ENCODE data around the gene NRCAM. TPM values are rescaled to one million over a fixed set of nuclear protein-coding genes. Genes with fewer than 3 reads are reported as not detected.

Gene NRCAM
- total RNA-seq, 1 donor from 2014 or later, result 33.2 TPM

DNA sequence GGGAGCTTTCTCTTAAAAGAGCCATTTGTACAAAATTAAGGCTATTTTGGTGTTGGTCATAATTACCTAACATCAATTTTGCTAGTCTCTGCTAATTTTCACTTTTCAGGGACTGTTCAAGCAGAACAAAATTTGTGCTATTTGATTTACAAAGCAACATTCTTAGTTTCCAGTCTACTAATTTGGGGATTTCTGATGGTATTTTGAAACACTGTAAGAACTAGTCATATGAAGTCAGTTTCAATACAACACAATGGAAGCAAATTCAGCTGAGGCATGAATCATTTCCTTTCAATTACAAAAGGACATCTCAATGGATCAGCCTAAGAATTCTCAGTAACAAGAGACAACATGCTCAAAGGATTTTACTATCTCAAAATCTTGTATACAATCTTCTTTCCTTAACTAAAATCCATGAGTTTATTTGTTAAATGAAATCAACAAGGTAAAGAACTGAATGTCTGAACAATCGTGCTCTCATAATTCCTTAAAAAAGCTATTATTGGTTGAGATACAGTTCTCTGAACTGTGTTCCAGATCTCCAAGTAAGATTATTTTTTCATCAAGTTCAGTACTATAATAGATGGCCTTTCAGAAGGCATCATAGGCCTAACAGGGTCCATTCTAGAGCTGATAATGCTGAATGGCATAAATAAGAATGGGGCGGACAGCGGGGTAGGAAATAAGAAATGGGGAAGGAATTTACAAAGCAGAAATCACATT, 144.6 kb downstream of the NRCAM start:
- Mint-ChIP-seq H3K36me3 (ENCODE audit: low read depth) (peaks cover 2% of the 10 kb centered on the region), H3K4me3 (no peak overlapping the region), H3K27me3 (ENCODE audit: low read depth) (no peaks in the 10 kb centered on the region), H3K27ac (ENCODE audit: unreplicated experiment) (no peak overlapping the region), H3K9me3 (no peaks in the 10 kb centered on the region), H3K4me1 (peaks cover 68% of the 10 kb centered on the region)
- no peak for DNase-seq (ENCODE audit: low read depth, low spot score)
- TF ChIP-seq, protein P1, sequence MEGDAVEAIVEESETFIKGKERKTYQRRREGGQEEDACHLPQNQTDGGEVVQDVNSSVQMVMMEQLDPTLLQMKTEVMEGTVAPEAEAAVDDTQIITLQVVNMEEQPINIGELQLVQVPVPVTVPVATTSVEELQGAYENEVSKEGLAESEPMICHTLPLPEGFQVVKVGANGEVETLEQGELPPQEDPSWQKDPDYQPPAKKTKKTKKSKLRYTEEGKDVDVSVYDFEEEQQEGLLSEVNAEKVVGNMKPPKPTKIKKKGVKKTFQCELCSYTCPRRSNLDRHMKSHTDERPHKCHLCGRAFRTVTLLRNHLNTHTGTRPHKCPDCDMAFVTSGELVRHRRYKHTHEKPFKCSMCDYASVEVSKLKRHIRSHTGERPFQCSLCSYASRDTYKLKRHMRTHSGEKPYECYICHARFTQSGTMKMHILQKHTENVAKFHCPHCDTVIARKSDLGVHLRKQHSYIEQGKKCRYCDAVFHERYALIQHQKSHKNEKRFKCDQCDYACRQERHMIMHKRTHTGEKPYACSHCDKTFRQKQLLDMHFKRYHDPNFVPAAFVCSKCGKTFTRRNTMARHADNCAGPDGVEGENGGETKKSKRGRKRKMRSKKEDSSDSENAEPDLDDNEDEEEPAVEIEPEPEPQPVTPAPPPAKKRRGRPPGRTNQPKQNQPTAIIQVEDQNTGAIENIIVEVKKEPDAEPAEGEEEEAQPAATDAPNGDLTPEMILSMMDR (conservative IDR thresholded peaks at IDR 0.05), result no peak

DNA sequence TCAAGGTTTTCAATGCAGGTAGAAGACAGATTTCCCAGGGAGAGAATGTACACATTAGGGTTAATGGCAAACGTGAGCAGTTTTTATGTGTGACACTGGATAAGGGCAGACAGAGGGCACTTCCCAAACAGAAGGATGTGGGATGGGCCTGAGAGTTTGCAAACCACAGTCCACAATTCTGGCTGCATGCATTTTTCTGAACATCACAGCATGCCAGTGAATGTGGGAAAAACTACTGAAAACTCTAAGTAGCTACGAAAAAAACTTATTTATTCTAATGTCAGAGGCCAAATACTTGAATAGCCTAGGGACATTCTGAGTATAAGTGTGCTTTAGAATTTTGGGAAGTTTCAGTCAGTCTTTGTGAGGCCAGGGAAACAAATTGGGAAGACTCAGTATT, 145.9 kb downstream of the NRCAM start:
- DNase-seq (ENCODE audit: low read depth, low spot score), result no peak
- Mint-ChIP-seq H3K27me3 (ENCODE audit: low read depth) (no peaks in the 10 kb centered on the region), H3K4me3 (no peak overlapping the region), H3K36me3 (ENCODE audit: low read depth) (no peaks in the 10 kb centered on the region), H3K27ac (ENCODE audit: unreplicated experiment) (peak overlapping the region; percentile 12), H3K4me1 (peaks cover 80% of the 10 kb centered on the region), H3K9me3 (no peaks in the 10 kb centered on the region)
- TF ChIP-seq, protein P1 (conservative IDR thresholded peaks at IDR 0.05), result no peak

DNA sequence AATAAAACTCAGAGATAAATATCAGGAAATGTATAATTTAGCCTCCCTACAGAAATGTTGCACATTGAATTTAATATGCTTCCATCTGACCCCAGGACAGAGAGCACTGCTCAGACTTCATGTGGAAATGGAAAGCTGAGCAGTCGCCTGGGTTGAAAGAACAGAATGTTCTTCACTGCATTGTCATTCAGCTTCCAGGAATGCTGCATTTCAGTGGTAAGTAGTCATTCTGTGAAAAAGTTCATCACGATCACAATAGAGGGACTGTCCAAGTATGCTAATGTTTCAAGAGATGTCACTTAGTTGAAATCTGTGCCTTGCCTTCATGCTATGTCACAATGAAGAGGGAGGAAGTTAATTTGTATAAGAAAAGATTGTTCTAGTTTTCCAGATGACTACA, 147.3 kb downstream of the NRCAM start:
- Mint-ChIP-seq H3K4me3 (peak overlapping the region; percentile 40), H3K27me3 (ENCODE audit: low read depth) (no peaks in the 10 kb centered on the region), H3K36me3 (ENCODE audit: low read depth) (no peaks in the 10 kb centered on the region), H3K9me3 (no peaks in the 10 kb centered on the region), H3K27ac (ENCODE audit: unreplicated experiment) (peak overlapping the region; percentile 64), H3K4me1 (peaks cover 82% of the 10 kb centered on the region)
- no peak for DNase-seq (ENCODE audit: low read depth, low spot score)
- TF ChIP-seq, protein P1 (conservative IDR thresholded peaks at IDR 0.05), result no peak

DNA sequence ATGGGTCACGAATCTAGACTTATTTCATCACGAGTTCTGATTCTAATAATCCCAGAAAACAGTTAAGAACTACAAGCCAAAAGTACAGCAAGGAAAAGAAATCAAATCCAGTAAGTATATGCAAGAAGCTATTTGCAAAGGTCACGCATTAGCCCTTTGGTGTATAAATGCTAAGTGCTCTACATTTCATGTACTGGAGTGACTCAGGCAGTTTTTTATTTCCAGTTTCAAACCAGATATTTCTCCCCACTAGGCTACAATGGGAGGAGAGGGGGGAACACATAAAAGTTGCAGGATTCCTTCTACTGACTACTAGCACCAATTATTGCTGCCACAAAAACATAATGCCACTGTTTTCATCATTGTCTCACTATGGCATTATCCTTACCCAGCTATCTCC, 148.0 kb downstream of the NRCAM start:
- TF ChIP-seq, protein P1 (conservative IDR thresholded peaks at IDR 0.05), result no peak
- Mint-ChIP-seq H3K27me3 (ENCODE audit: low read depth) (no peaks in the 10 kb centered on the region), H3K9me3 (no peaks in the 10 kb centered on the region), H3K27ac (ENCODE audit: unreplicated experiment) (peak overlapping the region; percentile 64), H3K36me3 (ENCODE audit: low read depth) (no peaks in the 10 kb centered on the region), H3K4me3 (peak overlapping the region; percentile 40), H3K4me1 (peaks cover 81% of the 10 kb centered on the region)
- no peak for DNase-seq (ENCODE audit: low read depth, low spot score)

DNA sequence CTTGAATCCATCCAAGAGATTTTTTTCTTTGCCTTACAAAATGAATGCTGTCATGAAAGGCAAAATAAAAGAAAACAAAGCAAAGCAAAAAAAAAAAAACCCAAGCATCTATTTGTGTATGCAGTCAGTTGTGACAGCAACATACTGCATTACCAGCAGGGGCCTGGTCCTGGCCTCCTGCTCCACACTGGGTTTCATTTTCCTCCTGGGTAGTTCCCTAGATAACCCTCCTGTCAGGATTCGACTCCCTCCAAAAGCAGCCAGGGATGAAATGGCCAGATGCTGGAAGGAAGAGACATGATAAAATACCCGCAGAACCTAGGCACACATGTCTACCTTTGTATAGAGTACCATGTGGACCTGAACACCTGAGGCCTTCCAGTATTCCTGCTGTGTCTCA, 148.6 kb downstream of the NRCAM start:
- TF ChIP-seq, protein P1 (conservative IDR thresholded peaks at IDR 0.05), result no peak
- Mint-ChIP-seq H3K36me3 (ENCODE audit: low read depth) (no peaks in the 10 kb centered on the region), H3K27ac (ENCODE audit: unreplicated experiment) (peak overlapping the region; percentile 37)

More for the DNA sequence above, 148.6 kb downstream of the NRCAM start:
- Mint-ChIP-seq H3K9me3 (no peaks in the 10 kb centered on the region), H3K4me3 (peak overlapping the region; percentile 14), H3K27me3 (ENCODE audit: low read depth) (no peaks in the 10 kb centered on the region), H3K4me1 (peaks cover 74% of the 10 kb centered on the region)
- no peak for DNase-seq (ENCODE audit: low read depth, low spot score)
